K562 (cell line): ENCODE results near the gene MAN1B1. TPM values are rescaled to one million over a fixed set of nuclear protein-coding genes. Genes with fewer than 3 reads are reported as not detected.

ENCODE experiments used
- CBFA2T2 ChIP-seq: fragments of 450-650 bp; conservative IDR thresholded peaks from 2 replicates; pipeline ENCODE4 v1.6.1; 2017; ENCODE audit warnings: mild to moderate bottlenecking
- ETV1 ChIP-seq: fragments of 450-650 bp; conservative IDR thresholded peaks from 2 replicates; pipeline ENCODE4 v1.6.1; 2016; ENCODE audit warnings: missing genetic modification characterization, control low read depth, low read depth, missing compliant biosample characterization
- HDAC2 ChIP-seq: fragments of 450-650 bp; IDR thresholded peaks from 2 replicates; pipeline ENCODE4 v1.6.1; 2016; ENCODE audit warnings: mild to moderate bottlenecking
- KDM2B ChIP-seq: fragments of 250-450 bp; sonication (Bioruptor Pico); IDR thresholded peaks from 2 replicates; pipeline ENCODE4 v1.8.0; 2021; ENCODE audit warnings: mild to moderate bottlenecking, moderate library complexity
- KHSRP ChIP-seq: fragments of 450-650 bp; IDR thresholded peaks from 2 replicates; pipeline ENCODE4 v1.6.1; 2017
- MAZ ChIP-seq, 2 experiments: fragments of 450-650 bp in 1 of 2; sonication (generic) in 1 of 2; formaldehyde crosslinking; IDR thresholded peaks in 1 of 2; conservative IDR thresholded peaks in 1 of 2; 2 replicates each; pipeline versions ENCODE4 v1.4.0 to v1.5.0; 2020; ENCODE audit warnings: mild to moderate bottlenecking in 1 of 2, missing genetic modification reagents in 1 of 2
- NFXL1 ChIP-seq: fragments of 450-650 bp; formaldehyde crosslinking; IDR thresholded peaks from 2 replicates; pipeline ENCODE4 v1.4.0; 2021; ENCODE audit warnings: mild to moderate bottlenecking
- PHB2 ChIP-seq: fragments of 450-650 bp; IDR thresholded peaks from 2 replicates; pipeline ENCODE4 v1.6.1; 2017; ENCODE audit warnings: low read depth
- SAP30 ChIP-seq: fragments of 200-600 bp; sonication (generic); IDR thresholded peaks from 2 replicates; pipeline ENCODE4 v1.6.1; 2012; ENCODE audit warnings: borderline replicate concordance, low read depth, mild to moderate bottlenecking, moderate library complexity, low read length, control low read depth, inconsistent platforms; ENCODE audit not compliant: insufficient read depth, poor library complexity, severe bottlenecking
- ZNF197 ChIP-seq: fragments of 200-800 bp; sonication (Bioruptor generic); IDR thresholded peaks from 2 replicates; pipeline ENCODE4 v1.6.1; 2016; ENCODE audit warnings: low read depth, missing genetic modification characterization, missing compliant biosample characterization
- ZZZ3 ChIP-seq: fragments of 450-650 bp; IDR thresholded peaks from 2 replicates; pipeline ENCODE4 v1.6.1; 2016; ENCODE audit warnings: antibody characterized with exemption, mild to moderate bottlenecking, moderate library complexity
- polyA plus RNA-seq, 8 experiments: library from polyadenylated mRNA; depleted of rRNA in 4 of 8; stranded (reverse) in 5 of 8; unstranded in 3 of 8; fragments of >200 nt; fragmentation: Nextera tagmentation in 2 of 8; fragmentation: Illumina TruSeq in 1 of 8; extraction: Ambion mirVana in 2 of 8; extraction: Trizol in 1 of 8; gene quantifications; 2 replicates each; pipeline versions ENCODE4 v1.2.1 to v1.2.3, GENCODE V29; 2011 to 2014; ENCODE audit warnings: inconsistent platforms in 1 of 8, missing spikeins in 1 of 8
- total RNA-seq, 7 experiments: library from RNA; depleted of rRNA in 6 of 7; stranded (reverse); fragments of >200 nt in 6 of 7; fragmentation: Illumina TruSeq in 2 of 7; extraction: Trizol in 2 of 7; gene quantifications; 2 replicates each; pipeline versions ENCODE4 v1.2.1 to v1.2.3, GENCODE V29; 2011 to 2021; ENCODE audit warnings: low replicate concordance in 1 of 7
- TF ChIP-seq, protein P1 (sequence below): fragments of 450-650 bp; IDR thresholded peaks from 2 replicates; pipeline ENCODE4 v1.6.1; 2016; ENCODE audit warnings: mild to moderate bottlenecking, moderate library complexity
- TF ChIP-seq, protein P2 (sequence below): fragments of 450-650 bp; conservative IDR thresholded peaks from 2 replicates; pipeline ENCODE4 v1.6.1; 2016; ENCODE audit warnings: missing genetic modification characterization, low read depth, mild to moderate bottlenecking, missing compliant biosample characterization, moderate library complexity
- TF ChIP-seq, protein P3 (sequence below): fragments of 450-650 bp; formaldehyde crosslinking; IDR thresholded peaks from 2 replicates; pipeline ENCODE4 v1.4.0; 2020; ENCODE audit warnings: mild to moderate bottlenecking, moderate library complexity

The MAN1B1 gene
- total and polyA plus RNA-seq, 9 of the 15 experiments (the other 6 are each of a cell fraction or from before 2014, with no cell fraction given), result 0.55 to 36.6 (median 27.3) TPM

DNA sequence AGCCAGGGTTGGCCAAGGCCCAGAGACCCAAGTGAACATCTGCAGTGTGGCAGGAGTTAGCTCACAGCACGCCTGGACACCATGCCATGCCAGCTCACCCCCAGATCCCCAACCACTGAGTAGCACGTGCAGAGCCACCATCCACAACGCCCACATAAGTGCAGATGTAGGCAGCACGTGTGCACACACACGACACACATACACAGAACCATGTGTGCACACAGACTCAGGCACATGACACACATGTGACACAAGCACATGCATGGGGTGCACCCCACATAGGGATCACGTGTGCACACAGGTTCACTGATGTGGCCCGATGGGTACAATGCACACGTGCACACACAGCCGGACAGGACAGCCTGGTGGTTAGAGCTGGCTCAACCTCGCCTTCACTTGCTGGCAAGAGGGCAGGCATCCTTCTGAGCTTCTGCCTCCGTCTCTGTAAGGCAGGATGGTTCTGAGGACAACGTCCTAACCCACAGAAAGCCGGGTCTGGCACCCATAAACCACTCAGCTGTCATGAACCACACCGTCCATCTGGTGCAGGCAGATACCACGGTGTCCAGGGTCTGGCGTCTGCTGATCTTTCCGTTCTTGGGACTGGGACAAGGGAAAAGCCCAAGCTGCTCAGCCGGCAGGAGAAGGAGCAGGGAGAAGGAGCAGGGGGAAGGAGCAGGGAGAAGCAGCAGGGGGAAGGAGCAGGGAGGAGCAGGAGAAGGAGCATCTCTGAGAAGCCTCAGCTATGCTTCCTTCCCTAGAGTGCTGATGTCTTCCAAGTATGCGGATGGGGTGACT lies 71.0 kb downstream of the MAN1B1 start (continued):
- TF ChIP-seq, protein P1, sequence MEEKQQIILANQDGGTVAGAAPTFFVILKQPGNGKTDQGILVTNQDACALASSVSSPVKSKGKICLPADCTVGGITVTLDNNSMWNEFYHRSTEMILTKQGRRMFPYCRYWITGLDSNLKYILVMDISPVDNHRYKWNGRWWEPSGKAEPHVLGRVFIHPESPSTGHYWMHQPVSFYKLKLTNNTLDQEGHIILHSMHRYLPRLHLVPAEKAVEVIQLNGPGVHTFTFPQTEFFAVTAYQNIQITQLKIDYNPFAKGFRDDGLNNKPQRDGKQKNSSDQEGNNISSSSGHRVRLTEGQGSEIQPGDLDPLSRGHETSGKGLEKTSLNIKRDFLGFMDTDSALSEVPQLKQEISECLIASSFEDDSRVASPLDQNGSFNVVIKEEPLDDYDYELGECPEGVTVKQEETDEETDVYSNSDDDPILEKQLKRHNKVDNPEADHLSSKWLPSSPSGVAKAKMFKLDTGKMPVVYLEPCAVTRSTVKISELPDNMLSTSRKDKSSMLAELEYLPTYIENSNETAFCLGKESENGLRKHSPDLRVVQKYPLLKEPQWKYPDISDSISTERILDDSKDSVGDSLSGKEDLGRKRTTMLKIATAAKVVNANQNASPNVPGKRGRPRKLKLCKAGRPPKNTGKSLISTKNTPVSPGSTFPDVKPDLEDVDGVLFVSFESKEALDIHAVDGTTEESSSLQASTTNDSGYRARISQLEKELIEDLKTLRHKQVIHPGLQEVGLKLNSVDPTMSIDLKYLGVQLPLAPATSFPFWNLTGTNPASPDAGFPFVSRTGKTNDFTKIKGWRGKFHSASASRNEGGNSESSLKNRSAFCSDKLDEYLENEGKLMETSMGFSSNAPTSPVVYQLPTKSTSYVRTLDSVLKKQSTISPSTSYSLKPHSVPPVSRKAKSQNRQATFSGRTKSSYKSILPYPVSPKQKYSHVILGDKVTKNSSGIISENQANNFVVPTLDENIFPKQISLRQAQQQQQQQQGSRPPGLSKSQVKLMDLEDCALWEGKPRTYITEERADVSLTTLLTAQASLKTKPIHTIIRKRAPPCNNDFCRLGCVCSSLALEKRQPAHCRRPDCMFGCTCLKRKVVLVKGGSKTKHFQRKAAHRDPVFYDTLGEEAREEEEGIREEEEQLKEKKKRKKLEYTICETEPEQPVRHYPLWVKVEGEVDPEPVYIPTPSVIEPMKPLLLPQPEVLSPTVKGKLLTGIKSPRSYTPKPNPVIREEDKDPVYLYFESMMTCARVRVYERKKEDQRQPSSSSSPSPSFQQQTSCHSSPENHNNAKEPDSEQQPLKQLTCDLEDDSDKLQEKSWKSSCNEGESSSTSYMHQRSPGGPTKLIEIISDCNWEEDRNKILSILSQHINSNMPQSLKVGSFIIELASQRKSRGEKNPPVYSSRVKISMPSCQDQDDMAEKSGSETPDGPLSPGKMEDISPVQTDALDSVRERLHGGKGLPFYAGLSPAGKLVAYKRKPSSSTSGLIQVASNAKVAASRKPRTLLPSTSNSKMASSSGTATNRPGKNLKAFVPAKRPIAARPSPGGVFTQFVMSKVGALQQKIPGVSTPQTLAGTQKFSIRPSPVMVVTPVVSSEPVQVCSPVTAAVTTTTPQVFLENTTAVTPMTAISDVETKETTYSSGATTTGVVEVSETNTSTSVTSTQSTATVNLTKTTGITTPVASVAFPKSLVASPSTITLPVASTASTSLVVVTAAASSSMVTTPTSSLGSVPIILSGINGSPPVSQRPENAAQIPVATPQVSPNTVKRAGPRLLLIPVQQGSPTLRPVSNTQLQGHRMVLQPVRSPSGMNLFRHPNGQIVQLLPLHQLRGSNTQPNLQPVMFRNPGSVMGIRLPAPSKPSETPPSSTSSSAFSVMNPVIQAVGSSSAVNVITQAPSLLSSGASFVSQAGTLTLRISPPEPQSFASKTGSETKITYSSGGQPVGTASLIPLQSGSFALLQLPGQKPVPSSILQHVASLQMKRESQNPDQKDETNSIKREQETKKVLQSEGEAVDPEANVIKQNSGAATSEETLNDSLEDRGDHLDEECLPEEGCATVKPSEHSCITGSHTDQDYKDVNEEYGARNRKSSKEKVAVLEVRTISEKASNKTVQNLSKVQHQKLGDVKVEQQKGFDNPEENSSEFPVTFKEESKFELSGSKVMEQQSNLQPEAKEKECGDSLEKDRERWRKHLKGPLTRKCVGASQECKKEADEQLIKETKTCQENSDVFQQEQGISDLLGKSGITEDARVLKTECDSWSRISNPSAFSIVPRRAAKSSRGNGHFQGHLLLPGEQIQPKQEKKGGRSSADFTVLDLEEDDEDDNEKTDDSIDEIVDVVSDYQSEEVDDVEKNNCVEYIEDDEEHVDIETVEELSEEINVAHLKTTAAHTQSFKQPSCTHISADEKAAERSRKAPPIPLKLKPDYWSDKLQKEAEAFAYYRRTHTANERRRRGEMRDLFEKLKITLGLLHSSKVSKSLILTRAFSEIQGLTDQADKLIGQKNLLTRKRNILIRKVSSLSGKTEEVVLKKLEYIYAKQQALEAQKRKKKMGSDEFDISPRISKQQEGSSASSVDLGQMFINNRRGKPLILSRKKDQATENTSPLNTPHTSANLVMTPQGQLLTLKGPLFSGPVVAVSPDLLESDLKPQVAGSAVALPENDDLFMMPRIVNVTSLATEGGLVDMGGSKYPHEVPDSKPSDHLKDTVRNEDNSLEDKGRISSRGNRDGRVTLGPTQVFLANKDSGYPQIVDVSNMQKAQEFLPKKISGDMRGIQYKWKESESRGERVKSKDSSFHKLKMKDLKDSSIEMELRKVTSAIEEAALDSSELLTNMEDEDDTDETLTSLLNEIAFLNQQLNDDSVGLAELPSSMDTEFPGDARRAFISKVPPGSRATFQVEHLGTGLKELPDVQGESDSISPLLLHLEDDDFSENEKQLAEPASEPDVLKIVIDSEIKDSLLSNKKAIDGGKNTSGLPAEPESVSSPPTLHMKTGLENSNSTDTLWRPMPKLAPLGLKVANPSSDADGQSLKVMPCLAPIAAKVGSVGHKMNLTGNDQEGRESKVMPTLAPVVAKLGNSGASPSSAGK, result no peak
- TF ChIP-seq ZZZ3 (no peak), MAZ (CRISPR knock-in tag; conservative IDR thresholded peaks at IDR 0.05 in 1 of 2, IDR thresholded peaks at IDR 0.05 in 1 of 2) (no peak), NFXL1 (CRISPR knock-in tag) (no peak), ZNF197 (CRISPR knock-in tag) (no peak), KHSRP (no peak), KDM2B (CRISPR knock-in tag) (no peak), HDAC2 (no peak), SAP30 (no peak), CBFA2T2 (peak; percentile 72), ETV1 (tag) (no peak), PHB2 (no peak)
- TF ChIP-seq, protein P2, sequence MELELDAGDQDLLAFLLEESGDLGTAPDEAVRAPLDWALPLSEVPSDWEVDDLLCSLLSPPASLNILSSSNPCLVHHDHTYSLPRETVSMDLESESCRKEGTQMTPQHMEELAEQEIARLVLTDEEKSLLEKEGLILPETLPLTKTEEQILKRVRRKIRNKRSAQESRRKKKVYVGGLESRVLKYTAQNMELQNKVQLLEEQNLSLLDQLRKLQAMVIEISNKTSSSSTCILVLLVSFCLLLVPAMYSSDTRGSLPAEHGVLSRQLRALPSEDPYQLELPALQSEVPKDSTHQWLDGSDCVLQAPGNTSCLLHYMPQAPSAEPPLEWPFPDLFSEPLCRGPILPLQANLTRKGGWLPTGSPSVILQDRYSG (tag), result no peak
- TF ChIP-seq, protein P3, sequence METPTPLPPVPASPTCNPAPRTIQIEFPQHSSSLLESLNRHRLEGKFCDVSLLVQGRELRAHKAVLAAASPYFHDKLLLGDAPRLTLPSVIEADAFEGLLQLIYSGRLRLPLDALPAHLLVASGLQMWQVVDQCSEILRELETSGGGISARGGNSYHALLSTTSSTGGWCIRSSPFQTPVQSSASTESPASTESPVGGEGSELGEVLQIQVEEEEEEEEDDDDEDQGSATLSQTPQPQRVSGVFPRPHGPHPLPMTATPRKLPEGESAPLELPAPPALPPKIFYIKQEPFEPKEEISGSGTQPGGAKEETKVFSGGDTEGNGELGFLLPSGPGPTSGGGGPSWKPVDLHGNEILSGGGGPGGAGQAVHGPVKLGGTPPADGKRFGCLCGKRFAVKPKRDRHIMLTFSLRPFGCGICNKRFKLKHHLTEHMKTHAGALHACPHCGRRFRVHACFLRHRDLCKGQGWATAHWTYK, result no peak
